Hepatocyte (in vitro differentiated cells): Measurements from ENCODE around the gene STAT1. TPM values are rescaled to one million over a fixed set of nuclear protein-coding genes. Genes with fewer than 3 reads are reported as not detected.

ENCODE experiments used
- DNase-seq: peaks from one replicate; pipeline ENCODE4 v3.0.0-alpha.2; 2016; ENCODE audit warnings: low spot score
- H2AFZ ChIP-seq: fragments of 200-600 bp; sonication (generic); 2 replicates; pipeline ENCODE4 v1.6.0; 2016; ENCODE audit warnings: antibody characterized with exemption, mild to moderate bottlenecking
- H3K27ac ChIP-seq: fragments of 200-600 bp; sonication (generic); 2 replicates; pipeline ENCODE4 v1.5.1; 2016; ENCODE audit warnings: mild to moderate bottlenecking
- H3K27me3 ChIP-seq: fragments of 200-600 bp; sonication (generic); 2 replicates; pipeline ENCODE4 v1.6.1; 2016
- H3K36me3 ChIP-seq: fragments of 200-600 bp; sonication (generic); replicated peaks from 2 replicates; pipeline ENCODE4 v1.5.1; 2016; ENCODE audit warnings: low read depth; ENCODE audit not compliant: insufficient read depth
- H3K4me1 ChIP-seq: fragments of 200-600 bp; sonication (generic); 2 replicates; pipeline ENCODE4 v1.5.1; 2016; ENCODE audit warnings: mild to moderate bottlenecking, moderate library complexity; ENCODE audit not compliant: insufficient read depth
- H3K4me2 ChIP-seq: fragments of 200-600 bp; sonication (generic); 2 replicates; pipeline ENCODE4 v1.6.0; 2016
- H3K4me3 ChIP-seq: fragments of 200-600 bp; sonication (generic); 2 replicates; pipeline ENCODE4 v1.5.1; 2016; ENCODE audit warnings: mild to moderate bottlenecking
- H3K79me2 ChIP-seq: fragments of 200-600 bp; sonication (generic); 2 replicates; pipeline ENCODE4 v1.6.0; 2017; ENCODE audit warnings: mild to moderate bottlenecking
- H3K9me2 ChIP-seq: fragments of 200-600 bp; sonication (generic); replicated peaks from 2 replicates; pipeline ENCODE4 v1.6.0; 2017; ENCODE audit warnings: mild to moderate bottlenecking; ENCODE audit not compliant: insufficient read depth
- H3K9me3 ChIP-seq: fragments of 200-600 bp; sonication (generic); 2 replicates; pipeline ENCODE4 v1.5.1; 2016; ENCODE audit warnings: low read depth, mild to moderate bottlenecking
- H4K20me1 ChIP-seq: fragments of 200-600 bp; sonication (generic); 2 replicates; pipeline ENCODE4 v1.6.0; 2016; ENCODE audit warnings: mild to moderate bottlenecking; ENCODE audit not compliant: insufficient read depth, poor library complexity, severe bottlenecking
- EZH2 ChIP-seq: fragments of 200-600 bp; sonication (generic); IDR thresholded peaks from 2 replicates; pipeline ENCODE4 v1.6.1; 2016; ENCODE audit warnings: antibody characterized with exemption, mild to moderate bottlenecking, borderline replicate concordance
- EZH2phosphoT487 ChIP-seq: fragments of 200-600 bp; sonication (generic); IDR thresholded peaks from one replicate; pipeline ENCODE4 v1.6.1; 2018; ENCODE audit warnings: antibody characterized with exemption, mild to moderate bottlenecking, low read depth, moderate library complexity; ENCODE audit not compliant: unreplicated experiment, severe bottlenecking
- WGBS: methylation state at CpG from one replicate; pipeline ENCODE4 v1.1.6; 2016; ENCODE audit warnings: low lambda C conversion rate; ENCODE audit errors: missing lambda C conversion rate; 5-methylcytosine and 5-hydroxymethylcytosine counted together
- polyA plus RNA-seq: library from polyadenylated mRNA; unstranded; fragments of >200 nt; fragmentation: Nextera tagmentation; extraction: Ambion mirVana; gene quantifications from 2 replicates; pipeline ENCODE4 v1.2.1, GENCODE V29; 2016
- total RNA-seq: library from RNA; depleted of rRNA; stranded (reverse); fragments of >200 nt; gene quantifications from 2 replicates; pipeline ENCODE4 v1.2.3, GENCODE V29; 2014
- TF ChIP-seq, protein P1 (sequence below): fragments of 200-600 bp; sonication (generic); IDR thresholded peaks from 2 replicates; pipeline ENCODE4 v1.5.1; 2016; ENCODE audit warnings: antibody characterized with exemption, mild to moderate bottlenecking; ENCODE audit not compliant: poor library complexity

STAT1 gene
- total and polyA plus RNA-seq, 2 experiments from 2014 or later = 53.3 to 124 TPM

DNA sequence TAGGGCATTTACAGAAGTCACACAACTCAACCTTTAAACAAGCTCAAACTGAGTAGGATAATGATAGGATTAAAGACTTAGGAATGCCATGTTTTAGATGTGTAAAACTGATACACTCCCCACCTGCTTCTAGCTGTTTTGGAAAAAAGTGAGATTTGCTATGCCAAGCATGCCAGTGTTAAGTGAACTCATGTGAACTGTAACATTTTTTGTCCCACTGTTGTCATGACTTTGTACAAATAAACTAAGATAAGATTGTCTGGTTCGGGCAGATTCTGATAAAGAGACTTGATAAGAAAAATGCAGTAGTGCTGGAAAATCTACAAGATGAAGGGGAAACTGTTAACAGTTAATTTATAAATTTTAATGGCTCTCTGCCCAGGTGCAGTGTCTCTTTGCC is 66.8 kb downstream of the STAT1 start:
- no peaks in the 10 kb centered on the region for H3K36me3 ChIP-seq

DNA sequence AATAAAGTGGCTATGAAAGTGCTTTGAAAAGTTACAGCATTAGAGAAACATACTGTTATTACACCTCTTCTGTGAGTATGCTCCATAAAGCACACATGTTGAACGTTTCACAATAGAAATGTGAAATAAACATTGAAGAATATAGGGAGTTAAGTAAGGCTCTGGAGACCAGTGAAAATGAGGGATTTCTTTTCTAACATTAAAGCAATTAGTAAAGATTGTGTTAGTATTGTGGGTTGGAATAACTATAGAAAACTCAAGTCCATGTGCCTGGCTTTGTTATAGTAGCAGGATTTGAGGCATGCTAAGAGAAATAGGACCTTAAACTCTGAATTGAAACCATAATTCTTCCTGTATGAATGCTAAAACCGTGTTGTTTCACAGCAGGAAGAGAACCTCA is 70.3 kb downstream of the STAT1 start:
- Histone ChIP-seq H3K9me2 (no peaks in the 10 kb centered on the region), H3K79me2 (no peaks in the 10 kb centered on the region), H2AFZ (no peak overlapping the region), H4K20me1 (no peaks in the 10 kb centered on the region), H3K36me3 (no peaks in the 10 kb centered on the region), H3K9me3 (no peaks in the 10 kb centered on the region), H3K27ac (no peak overlapping the region), H3K4me3 (no peak overlapping the region), H3K27me3 (no peaks in the 10 kb centered on the region), H3K4me2 (no peak overlapping the region), H3K4me1 (peaks cover 25% of the 10 kb centered on the region)
- no peak for DNase-seq
- TF ChIP-seq EZH2 (no peak), EZH2phosphoT487 (no peak)
- TF ChIP-seq, protein P1, sequence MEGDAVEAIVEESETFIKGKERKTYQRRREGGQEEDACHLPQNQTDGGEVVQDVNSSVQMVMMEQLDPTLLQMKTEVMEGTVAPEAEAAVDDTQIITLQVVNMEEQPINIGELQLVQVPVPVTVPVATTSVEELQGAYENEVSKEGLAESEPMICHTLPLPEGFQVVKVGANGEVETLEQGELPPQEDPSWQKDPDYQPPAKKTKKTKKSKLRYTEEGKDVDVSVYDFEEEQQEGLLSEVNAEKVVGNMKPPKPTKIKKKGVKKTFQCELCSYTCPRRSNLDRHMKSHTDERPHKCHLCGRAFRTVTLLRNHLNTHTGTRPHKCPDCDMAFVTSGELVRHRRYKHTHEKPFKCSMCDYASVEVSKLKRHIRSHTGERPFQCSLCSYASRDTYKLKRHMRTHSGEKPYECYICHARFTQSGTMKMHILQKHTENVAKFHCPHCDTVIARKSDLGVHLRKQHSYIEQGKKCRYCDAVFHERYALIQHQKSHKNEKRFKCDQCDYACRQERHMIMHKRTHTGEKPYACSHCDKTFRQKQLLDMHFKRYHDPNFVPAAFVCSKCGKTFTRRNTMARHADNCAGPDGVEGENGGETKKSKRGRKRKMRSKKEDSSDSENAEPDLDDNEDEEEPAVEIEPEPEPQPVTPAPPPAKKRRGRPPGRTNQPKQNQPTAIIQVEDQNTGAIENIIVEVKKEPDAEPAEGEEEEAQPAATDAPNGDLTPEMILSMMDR = no peak
- 72% methylated on average over 2 of the region's 2 CpGs for WGBS

More for the DNA sequence above, 66.8 kb downstream of the STAT1 start:
- TF ChIP-seq EZH2phosphoT487 (no peak), EZH2 (no peak)
- TF ChIP-seq, protein P1 = no peak
- DNase-seq = peak; percentile 21
- Histone ChIP-seq H3K4me3 (no peak overlapping the region), H3K79me2 (no peaks in the 10 kb centered on the region), H3K4me1 (peaks cover 29% of the 10 kb centered on the region), H2AFZ (no peak overlapping the region), H3K27me3 (no peaks in the 10 kb centered on the region), H4K20me1 (no peaks in the 10 kb centered on the region), H3K27ac (peak overlapping the region; percentile 58), H3K9me2 (no peaks in the 10 kb centered on the region), H3K9me3 (no peaks in the 10 kb centered on the region), H3K4me2 (peak overlapping the region; percentile 61)
- 0% methylated on average over 1 of the region's 1 CpG for WGBS

DNA sequence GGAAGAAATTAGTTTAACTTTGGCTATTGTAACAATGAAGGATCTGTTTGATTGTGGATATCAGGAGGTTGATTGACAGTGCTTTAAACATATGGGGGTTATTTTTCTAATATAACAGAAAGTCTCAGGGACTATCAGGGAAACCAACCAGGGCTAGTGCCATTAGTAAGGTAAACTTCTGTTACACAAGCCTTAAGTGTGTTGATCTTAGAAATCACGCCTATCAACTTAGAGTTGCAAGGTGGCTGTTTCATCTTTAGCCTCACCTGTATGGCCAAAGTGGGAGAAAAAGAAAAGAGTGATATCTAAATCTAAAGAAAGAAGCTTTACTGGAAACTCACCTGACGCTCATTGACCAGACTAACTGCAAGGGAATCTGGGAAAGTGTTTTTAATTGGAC is 71.3 kb downstream of the STAT1 start:
- Histone ChIP-seq H3K4me1 (peaks cover 15% of the 10 kb centered on the region), H3K27me3 (no peaks in the 10 kb centered on the region), H2AFZ (no peak overlapping the region), H4K20me1 (no peaks in the 10 kb centered on the region), H3K36me3 (no peaks in the 10 kb centered on the region), H3K4me2 (no peak overlapping the region), H3K9me2 (no peaks in the 10 kb centered on the region), H3K9me3 (no peaks in the 10 kb centered on the region), H3K4me3 (no peak overlapping the region), H3K27ac (no peak overlapping the region), H3K79me2 (no peaks in the 10 kb centered on the region)
- TF ChIP-seq, protein P1 = no peak
- TF ChIP-seq EZH2phosphoT487 (no peak), EZH2 (no peak)
- no peak for DNase-seq
- 95% methylated on average over 2 of the region's 2 CpGs for WGBS

GRCh38 chr2:190941571-190941970 is 72.4 kb downstream of the STAT1 start:
- Histone ChIP-seq H3K4me1 (peaks cover 3% of the 10 kb centered on the region), H3K27ac (no peak overlapping the region), H3K9me3 (no peaks in the 10 kb centered on the region), H3K27me3 (no peaks in the 10 kb centered on the region), H3K4me3 (no peak overlapping the region), H2AFZ (no peak overlapping the region), H3K36me3 (no peaks in the 10 kb centered on the region), H4K20me1 (no peaks in the 10 kb centered on the region), H3K4me2 (no peak overlapping the region), H3K9me2 (no peaks in the 10 kb centered on the region), H3K79me2 (no peaks in the 10 kb centered on the region)
- no peak for DNase-seq
- no peak for TF ChIP-seq EZH2phosphoT487
- 86% methylated on average over 2 of the region's 2 CpGs for whole genome bisulfite sequencing
